Smooth muscle cell (in vitro differentiated cells): Measurements from ENCODE around the gene GSTA3. TPM values are rescaled to one million over a fixed set of nuclear protein-coding genes. Genes with fewer than 3 reads are reported as not detected.
"Not testable (repeated sequence)": the region's sequence is repeated elsewhere in the genome, so short reads cannot be mapped to it uniquely, and the experiment has no call there.

ENCODE experiments used
- DNase-seq: peaks from one replicate; lab custom pipeline; 2025; ENCODE audit not compliant: unreplicated experiment; lab: John Stamatoyannopoulos, UW
- H2AFZ ChIP-seq: fragments of 200-600 bp; sonication (generic); 2 replicates; pipeline ENCODE4 v1.6.0; 2016; ENCODE audit warnings: antibody characterized with exemption, low read depth, mild to moderate bottlenecking
- H3F3A ChIP-seq: fragments of 200-600 bp; sonication (generic); 2 replicates; pipeline ENCODE4 v1.6.0; 2017; ENCODE audit warnings: antibody characterized with exemption, low read depth
- H3K27ac ChIP-seq: fragments of 200-600 bp; sonication (generic); 2 replicates; pipeline ENCODE4 v1.5.1; 2016; ENCODE audit warnings: low read depth, mild to moderate bottlenecking
- H3K27me3 ChIP-seq: fragments of 200-600 bp; sonication (generic); 2 replicates; pipeline ENCODE4 v1.6.1; 2016; ENCODE audit warnings: low read depth, mild to moderate bottlenecking
- H3K36me3 ChIP-seq: fragments of 200-600 bp; sonication (generic); 2 replicates; pipeline ENCODE4 v1.5.1; 2016; ENCODE audit warnings: low read depth
- H3K4me1 ChIP-seq: fragments of 200-600 bp; sonication (generic); 2 replicates; pipeline ENCODE4 v1.5.1; 2016; ENCODE audit warnings: low read depth
- H3K4me2 ChIP-seq: fragments of 200-600 bp; sonication (generic); 2 replicates; pipeline ENCODE4 v1.6.0; 2016; ENCODE audit warnings: mild to moderate bottlenecking
- H3K4me3 ChIP-seq: fragments of 200-600 bp; sonication (generic); 2 replicates; pipeline ENCODE4 v1.5.1; 2016; ENCODE audit warnings: mild to moderate bottlenecking
- H3K79me2 ChIP-seq: fragments of 200-600 bp; sonication (generic); 2 replicates; pipeline ENCODE4 v1.6.0; 2016; ENCODE audit warnings: low read depth, mild to moderate bottlenecking
- H3K9ac ChIP-seq: fragments of 200-600 bp; sonication (generic); 2 replicates; pipeline ENCODE4 v1.6.0; 2016; ENCODE audit warnings: low read depth
- H3K9me3 ChIP-seq: fragments of 200-600 bp; sonication (generic); replicated peaks from 2 replicates; pipeline ENCODE4 v1.5.1; 2016; ENCODE audit warnings: low read depth
- H4K20me1 ChIP-seq: fragments of 200-600 bp; sonication (generic); 2 replicates; pipeline ENCODE4 v1.6.0; 2016; ENCODE audit warnings: low read depth
- CTCF ChIP-seq: fragments of 200-600 bp; sonication (generic); IDR thresholded peaks from 2 replicates; pipeline ENCODE4 v1.5.1; 2017; ENCODE audit warnings: borderline replicate concordance, mild to moderate bottlenecking, antibody characterized with exemption; ENCODE audit not compliant: insufficient read depth, poor library complexity, severe bottlenecking
- WGBS: methylation state at CpG from one replicate; pipeline ENCODE4 v1.1.7; 2016; ENCODE audit warnings: low lambda C conversion rate; 5-methylcytosine and 5-hydroxymethylcytosine counted together
- polyA plus RNA-seq: library from polyadenylated mRNA; unstranded; fragments of >200 nt; fragmentation: Nextera tagmentation; extraction: Ambion mirVana; gene quantifications from 2 replicates; pipeline ENCODE4 v1.2.1, GENCODE V29; 2016
- total RNA-seq: library from RNA; depleted of rRNA; stranded (reverse); fragments of >200 nt; gene quantifications from 2 replicates; pipeline ENCODE4 v1.2.3, GENCODE V29; 2014

The GSTA3 gene
- total and polyA plus RNA-seq, 2 experiments from 2014 or later: not detected

GRCh38 chr6:52877168-52877567 lies 32.3 kb downstream of the GSTA3 start:
- Histone ChIP-seq H3K27ac (peak overlapping the region; percentile 74), H3K4me2 (peak overlapping the region; percentile 58), H3K9me3 (no peaks in the 10 kb centered on the region), H3K9ac (no peak overlapping the region), H3K36me3 (no peaks in the 10 kb centered on the region), H2AFZ (no peak overlapping the region), H3K79me2 (no peaks in the 10 kb centered on the region), H3K4me1 (no peaks in the 10 kb centered on the region), H3F3A (peaks cover 11% of the 10 kb centered on the region), H3K4me3 (no peak overlapping the region), H3K27me3 (no peaks in the 10 kb centered on the region), H4K20me1 (no peaks in the 10 kb centered on the region)
- no peak for TF ChIP-seq CTCF
- whole genome bisulfite sequencing: 14% methylated on average over 3 of the region's 3 CpGs
- no peak for DNase-seq

- H4K20me1 ChIP-seq: no peaks in the 10 kb centered on the region
- DNase-seq: no peak
- no peaks in the 10 kb centered on the region for H3K36me3 ChIP-seq
- no peaks in the 10 kb centered on the region for H3K4me1 ChIP-seq
- peak overlapping the region; percentile 46 for H3K27ac ChIP-seq
- H2AFZ ChIP-seq: no peak overlapping the region
- no peak for TF ChIP-seq CTCF
- no peak overlapping the region for H3K4me3 ChIP-seq
- H3K79me2 ChIP-seq: no peaks in the 10 kb centered on the region
- H3K9ac ChIP-seq: no peak overlapping the region
- WGBS: 85% methylated on average over 7 of the region's 7 CpGs
- peak overlapping the region; percentile 23 for H3K4me2 ChIP-seq
- peaks cover 11% of the 10 kb centered on the region for H3F3A ChIP-seq
- no peaks in the 10 kb centered on the region for H3K27me3 ChIP-seq
- H3K9me3 ChIP-seq: no peaks in the 10 kb centered on the region
Measured at GRCh38 chr6:52876056-52876787, 33.3 kb downstream of the GSTA3 start.

GRCh38 chr6:52872031-52872430 lies 37.5 kb downstream of the GSTA3 start:
- TF ChIP-seq CTCF: no peak
- DNase-seq: no peak
- no peak overlapping the region for H3K4me3 ChIP-seq
- H3K27me3 ChIP-seq: no peaks in the 10 kb centered on the region
- no peaks in the 10 kb centered on the region for H3K79me2 ChIP-seq
- peaks cover 6% of the 10 kb centered on the region for H3F3A ChIP-seq
- H4K20me1 ChIP-seq: no peaks in the 10 kb centered on the region
- no peak overlapping the region for H2AFZ ChIP-seq
- WGBS: 51% methylated on average over 4 of the region's 4 CpGs
- H3K9ac ChIP-seq: no peak overlapping the region
- no peak overlapping the region for H3K27ac ChIP-seq
- no peaks in the 10 kb centered on the region for H3K4me1 ChIP-seq
- no peak overlapping the region for H3K4me2 ChIP-seq
- H3K36me3 ChIP-seq: no peaks in the 10 kb centered on the region
- no peaks in the 10 kb centered on the region for H3K9me3 ChIP-seq

- H3K9ac ChIP-seq: no peak overlapping the region
- no peaks in the 10 kb centered on the region for H3K36me3 ChIP-seq
- H4K20me1 ChIP-seq: no peaks in the 10 kb centered on the region
- no peak overlapping the region for H3K4me2 ChIP-seq
- H3K27ac ChIP-seq: no peak overlapping the region
- no peaks in the 10 kb centered on the region for H3K27me3 ChIP-seq
- H3K79me2 ChIP-seq: no peaks in the 10 kb centered on the region
- DNase-seq: no peak
- 79% methylated on average over 3 of the region's 3 CpGs for WGBS
- H3K9me3 ChIP-seq: no peaks in the 10 kb centered on the region
- H3F3A ChIP-seq: peaks cover 6% of the 10 kb centered on the region
- no peak overlapping the region for H2AFZ ChIP-seq
- no peak for TF ChIP-seq CTCF
- no peaks in the 10 kb centered on the region for H3K4me1 ChIP-seq
- H3K4me3 ChIP-seq: no peak overlapping the region
Measured at GRCh38 chr6:52871621-52872020, 37.9 kb downstream of the GSTA3 start.

GRCh38 chr6:52870335-52871091 lies 39.0 kb downstream of the GSTA3 start:
- not testable (repeated sequence) for H2AFZ ChIP-seq, H3K9me3 ChIP-seq, H3K79me2 ChIP-seq, H3K27me3 ChIP-seq, H3K4me1 ChIP-seq, H4K20me1 ChIP-seq, H3K4me2 ChIP-seq, H3K36me3 ChIP-seq, H3K9ac ChIP-seq, H3F3A ChIP-seq, H3K27ac ChIP-seq, DNase-seq, H3K4me3 ChIP-seq
- WGBS: 95% methylated on average over 3 of the region's 3 CpGs
